AG04450 (cell line): Measurements from ENCODE around the gene UNC79. TPM values are rescaled to one million over a fixed set of nuclear protein-coding genes. Genes with fewer than 3 reads are reported as not detected.

Experiments
- CTCF ChIA-PET: fragments of 300-600, 350-600 bp; formaldehyde crosslinking; extraction: SDS; loops from one replicate; lab custom pipeline; 2022; ENCODE audit warnings: antibody characterized with exemption, inconsistent platforms; lab: Charles Lee
- POLR2A ChIA-PET: fragments of 350-600 bp; formaldehyde crosslinking; extraction: SDS; loops from one replicate; lab custom pipeline; 2021; ENCODE audit warnings: antibody characterized with exemption, inconsistent platforms; lab: Yijun Ruan, JAX
- DNase-seq: peaks from one replicate; pipeline ENCODE4 v3.0.0-alpha.2; 2011; ENCODE audit warnings: low read depth, low spot score
- H3K27ac ChIP-seq: one replicate; pipeline ENCODE4 v1.5.1; 2012; ENCODE audit warnings: low read depth, low read length, control low read depth
- H3K27me3 ChIP-seq: one replicate; pipeline ENCODE4 v1.6.0; 2012; ENCODE audit warnings: low read length; ENCODE audit not compliant: control insufficient read depth, insufficient read depth
- H3K4me3 ChIP-seq: 2 replicates; pipeline ENCODE4 v1.5.1; 2011; ENCODE audit warnings: mild to moderate bottlenecking, low read depth, low read length, control low read depth
- H3K9me3 ChIP-seq: 2 replicates; pipeline ENCODE4 v1.5.1; 2012; ENCODE audit warnings: low read length; ENCODE audit not compliant: control insufficient read depth, insufficient read depth
- CTCF ChIP-seq: IDR thresholded peaks from 2 replicates; pipeline ENCODE4 v1.5.1; 2011; ENCODE audit warnings: low read depth, low read length, control low read depth, inconsistent platforms
- polyA plus RNA-seq: library from polyadenylated mRNA; depleted of rRNA; stranded (reverse); fragments of >200 nt; gene quantifications from 2 replicates; pipeline ENCODE4 v1.2.3, GENCODE V29; 2011

UNC79 gene
- polyA plus RNA-seq, 1 experiment: 0.02 TPM

- CTCF ChIA-PET: no interaction called here
- DNase-seq: no peak
- no peaks in the 10 kb centered on the region for H3K9me3 ChIP-seq
- TF ChIP-seq CTCF: no peak
- H3K27ac ChIP-seq: no peak overlapping the region
- H3K4me3 ChIP-seq: no peak overlapping the region
- POLR2A ChIA-PET: no interaction called here
- no peaks in the 10 kb centered on the region for H3K27me3 ChIP-seq
Observed at GRCh38 chr14:93527203-93527607, 96.5 kb downstream of the UNC79 start.

GRCh38 chr14:93528884-93529558, 98.3 kb downstream of the UNC79 start:
- ChIA-PET CTCF (no interaction called here), POLR2A (no interaction called here)
- Histone ChIP-seq H3K27me3 (no peaks in the 10 kb centered on the region), H3K9me3 (no peaks in the 10 kb centered on the region), H3K27ac (no peak overlapping the region), H3K4me3 (no peak overlapping the region)
- DNase-seq: no peak
- TF ChIP-seq CTCF: no peak

GRCh38 chr14:93531644-93532043, 100.9 kb downstream of the UNC79 start:
- POLR2A ChIA-PET: no interaction called here
- no peak for TF ChIP-seq CTCF
- Histone ChIP-seq H3K9me3 (no peaks in the 10 kb centered on the region), H3K4me3 (no peak overlapping the region), H3K27me3 (no peaks in the 10 kb centered on the region), H3K27ac (no peak overlapping the region)
- CTCF ChIA-PET: no interaction called here
- no peak for DNase-seq

GRCh38 chr14:93532541-93532940, 101.8 kb downstream of the UNC79 start:
- CTCF ChIA-PET: interaction anchor here (1.3 kb wide), 1 partner anchor 10 kb away, joined by 3 read pairs; no protein-coding TSS in a partner anchor
- no peak overlapping the region for H3K4me3 ChIP-seq
- POLR2A ChIA-PET: no interaction called here
- H3K27me3 ChIP-seq: no peaks in the 10 kb centered on the region
- H3K27ac ChIP-seq: no peak overlapping the region
- TF ChIP-seq CTCF: no peak
- no peak for DNase-seq
- H3K9me3 ChIP-seq: no peaks in the 10 kb centered on the region

GRCh38 chr14:93533437-93533836, 102.7 kb downstream of the UNC79 start:
- Histone ChIP-seq H3K9me3 (no peaks in the 10 kb centered on the region), H3K27ac (no peak overlapping the region), H3K4me3 (no peak overlapping the region), H3K27me3 (no peaks in the 10 kb centered on the region)
- ChIA-PET POLR2A (no interaction called here), CTCF (interaction anchor here (1.1 kb wide), 1 partner anchor 326 kb away, joined by 3 read pairs; the partner anchor contains the start of genes GON7 and UBR7)
- no peak for DNase-seq
- no peak for TF ChIP-seq CTCF
